NCI-H2107 treated with DMSO at 0.1 percent for 48 hours (cell line): ENCODE results near the gene PRKAR1A.
"Not testable (repeated sequence)": the region's sequence is repeated elsewhere in the genome, so short reads cannot be mapped to it uniquely, and the experiment has no call there.

Experiments used
- DNase-seq: peaks from one replicate; lab custom pipeline; 2025; ENCODE audit not compliant: unreplicated experiment; lab: John Stamatoyannopoulos, UW

Gene PRKAR1A

GRCh38 chr17:68578236-68578635, 66.0 kb downstream of the PRKAR1A start:
- no peak for DNase-seq

DNA sequence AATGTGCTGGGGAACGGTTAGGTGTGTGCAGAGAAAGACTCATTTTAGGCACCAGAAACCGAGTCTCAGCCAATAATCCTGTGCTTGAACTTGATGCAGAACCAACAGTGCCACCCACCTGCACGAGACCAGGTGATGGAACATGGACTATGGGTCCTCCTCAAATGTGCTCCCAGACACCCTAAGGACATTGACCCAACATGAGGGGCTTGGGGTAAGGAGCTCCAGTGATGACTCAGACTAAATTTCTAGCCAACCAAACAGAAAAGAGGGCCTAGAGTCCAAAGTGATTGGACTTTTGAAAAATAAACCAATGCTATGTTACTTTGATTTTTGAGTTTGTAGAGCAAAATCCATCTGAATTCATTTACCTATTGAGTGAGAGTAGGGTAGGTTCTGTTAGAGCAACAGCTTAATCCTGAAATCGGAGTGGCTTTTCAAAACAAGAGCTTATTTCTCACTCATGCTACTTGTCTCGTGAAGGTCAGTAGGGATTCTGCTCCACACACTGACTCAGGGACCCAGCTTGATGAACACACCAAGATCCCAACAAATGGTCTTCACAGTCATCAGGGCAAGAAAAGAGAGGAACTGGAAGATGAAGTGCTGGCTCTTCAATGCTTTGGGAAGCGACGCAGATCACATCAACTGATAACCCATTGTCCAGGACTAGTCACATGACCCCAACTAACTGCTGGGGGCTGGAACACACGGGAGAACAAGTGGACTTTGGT, 67.1 kb downstream of the PRKAR1A start:
- no peak for DNase-seq

- DNase-seq: no peak
Observed at GRCh38 chr17:68580236-68580770, 68.1 kb downstream of the PRKAR1A start.

DNA sequence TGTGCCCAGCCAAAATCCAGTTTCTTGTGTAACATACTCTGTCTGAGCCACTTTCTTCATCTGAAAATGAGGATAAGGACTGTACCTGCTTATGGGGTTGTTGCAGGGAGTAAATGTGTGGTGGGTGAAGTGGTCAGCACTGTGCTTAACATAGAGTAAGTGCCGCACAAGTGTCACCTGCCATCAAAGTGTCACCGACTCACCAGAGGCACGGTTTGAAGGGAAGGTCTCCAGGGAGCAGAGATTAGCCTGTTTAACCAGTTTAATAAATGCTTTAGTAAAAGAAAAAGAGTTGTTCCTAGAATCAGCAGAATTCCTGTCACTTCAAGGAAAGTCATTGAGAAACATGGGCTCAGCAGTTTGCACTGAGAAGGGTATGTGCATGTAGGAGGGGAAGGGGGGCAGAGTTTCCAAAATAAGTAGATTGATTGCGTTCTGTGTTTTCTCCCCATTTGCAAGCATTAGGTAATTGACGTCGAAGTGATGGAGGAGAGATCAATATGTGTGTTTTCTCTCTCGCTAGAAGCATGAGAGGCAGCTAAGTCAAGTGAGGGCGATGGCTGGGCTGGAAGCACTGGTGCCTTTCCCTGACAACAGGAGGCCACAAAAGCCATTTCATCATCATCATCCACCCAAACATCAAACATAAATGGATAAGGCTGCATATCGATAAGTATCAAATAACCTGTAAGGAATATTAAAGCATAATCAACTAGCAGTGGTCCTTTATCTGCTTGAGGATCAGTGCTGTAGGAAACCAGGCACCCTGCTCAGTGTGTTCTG, 69.8 kb downstream of the PRKAR1A start:
- DNase-seq: no peak

- not testable (repeated sequence) for DNase-seq
Observed at GRCh38 chr17:68582867-68583266, 70.6 kb downstream of the PRKAR1A start.

DNA sequence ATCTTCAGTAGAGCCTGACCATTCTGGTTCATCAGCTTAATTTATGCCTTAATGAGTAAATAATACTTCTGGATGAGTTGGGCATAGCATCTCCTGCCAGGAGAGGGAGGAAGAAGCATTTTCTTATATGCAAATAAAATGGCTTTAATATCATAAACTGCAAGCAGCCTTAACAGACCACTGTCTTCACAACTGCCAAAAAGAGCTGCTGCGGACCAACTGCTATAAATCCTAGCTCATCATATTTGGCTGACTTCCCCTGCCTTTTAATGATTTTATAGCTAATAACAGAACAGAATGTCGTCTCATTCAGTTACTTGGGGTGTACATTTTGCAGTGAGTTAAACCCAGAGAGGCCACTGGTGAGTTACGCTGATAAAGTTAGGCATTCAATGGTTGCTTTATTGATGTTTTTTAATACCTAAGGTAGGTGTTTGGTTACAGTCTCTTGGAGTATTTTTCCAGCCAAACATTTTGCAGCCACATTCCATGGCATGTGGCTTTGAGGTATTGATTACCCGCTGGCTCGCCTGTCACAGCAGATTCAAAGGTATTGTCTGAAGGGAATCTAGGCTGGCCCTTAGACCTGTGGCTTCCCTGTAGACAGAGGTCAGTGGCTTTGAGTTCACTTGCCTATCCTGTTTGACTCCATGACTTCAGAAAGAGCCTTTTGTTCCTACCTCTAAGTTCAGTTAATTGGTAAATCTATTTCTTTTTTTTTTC, 72.5 kb downstream of the PRKAR1A start:
- DNase-seq: no peak

- no peak for DNase-seq
Observed at GRCh38 chr17:68585643-68586042, 73.4 kb downstream of the PRKAR1A start.

GRCh38 chr17:68587026-68587425, 74.8 kb downstream of the PRKAR1A start:
- DNase-seq: no peak

DNA sequence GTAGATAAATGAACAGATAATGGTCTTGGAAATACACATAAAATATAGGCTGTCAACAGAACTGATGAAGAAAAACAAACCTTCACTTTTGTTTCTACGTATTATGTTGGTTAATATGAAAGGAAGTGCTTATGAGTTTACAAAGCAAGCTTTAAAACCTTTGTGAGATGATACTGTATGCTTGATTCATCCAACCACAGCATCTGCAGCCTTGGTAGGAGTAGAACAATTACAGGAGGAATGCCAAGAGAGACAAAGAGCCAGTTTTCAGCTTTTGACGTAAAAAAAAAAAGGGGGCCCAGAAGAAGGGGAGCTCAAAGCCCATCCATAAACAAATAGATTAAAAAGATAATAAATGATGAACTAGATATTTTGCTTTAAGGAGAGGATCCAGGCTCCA, 75.6 kb downstream of the PRKAR1A start:
- DNase-seq: no peak

DNA sequence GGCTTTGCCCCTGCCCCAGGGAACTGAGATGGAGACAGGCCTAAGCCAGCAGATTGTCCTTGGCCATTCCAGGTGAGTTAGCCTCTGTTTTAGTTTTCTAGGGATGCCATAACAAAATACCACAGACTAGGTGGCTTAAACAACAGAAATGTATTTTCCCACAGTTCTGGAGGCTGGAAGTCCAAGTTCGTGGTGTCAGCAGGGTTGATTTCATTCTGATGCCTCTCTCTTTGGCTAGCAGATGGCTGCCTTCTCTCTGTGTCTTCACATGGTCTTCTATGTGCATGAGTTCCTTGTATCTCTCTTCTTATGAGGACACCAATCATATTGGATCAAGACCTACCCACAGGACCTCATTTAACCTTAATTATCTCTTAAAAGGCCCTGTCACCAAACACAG, 76.1 kb downstream of the PRKAR1A start:
- DNase-seq: no peak

DNA sequence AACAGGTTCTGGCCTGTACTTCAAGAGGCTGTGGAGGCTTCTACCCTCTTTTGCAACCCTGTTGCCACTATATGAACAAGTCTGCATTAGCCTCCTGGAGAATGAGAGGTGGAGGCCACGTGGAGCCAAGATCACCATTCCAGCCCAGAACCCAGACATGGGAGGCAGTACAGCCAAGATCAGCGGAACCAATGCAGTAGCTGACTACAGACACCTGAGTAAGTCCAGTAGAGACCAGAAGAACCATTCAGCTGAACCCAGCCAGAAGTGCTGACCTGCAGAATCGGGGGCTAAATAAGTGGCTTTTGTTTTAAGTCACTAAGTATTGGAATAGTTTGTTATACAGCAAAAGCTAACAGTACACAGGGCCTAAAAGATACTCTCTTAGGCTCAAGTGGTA, 76.9 kb downstream of the PRKAR1A start:
- no peak for DNase-seq

GRCh38 chr17:68591583-68591982, 79.4 kb downstream of the PRKAR1A start:
- no peak for DNase-seq

GRCh38 chr17:68592009-68592408, 79.8 kb downstream of the PRKAR1A start:
- DNase-seq: no peak

GRCh38 chr17:68592682-68593641, 80.7 kb downstream of the PRKAR1A start:
- peak; percentile 72 for DNase-seq

- DNase-seq: no peak
Observed at GRCh38 chr17:68594552-68594951, 82.3 kb downstream of the PRKAR1A start.

GRCh38 chr17:68595496-68595895, 83.3 kb downstream of the PRKAR1A start:
- DNase-seq: no peak

- no peak for DNase-seq
Observed at GRCh38 chr17:68595986-68596385, 83.8 kb downstream of the PRKAR1A start.

DNA sequence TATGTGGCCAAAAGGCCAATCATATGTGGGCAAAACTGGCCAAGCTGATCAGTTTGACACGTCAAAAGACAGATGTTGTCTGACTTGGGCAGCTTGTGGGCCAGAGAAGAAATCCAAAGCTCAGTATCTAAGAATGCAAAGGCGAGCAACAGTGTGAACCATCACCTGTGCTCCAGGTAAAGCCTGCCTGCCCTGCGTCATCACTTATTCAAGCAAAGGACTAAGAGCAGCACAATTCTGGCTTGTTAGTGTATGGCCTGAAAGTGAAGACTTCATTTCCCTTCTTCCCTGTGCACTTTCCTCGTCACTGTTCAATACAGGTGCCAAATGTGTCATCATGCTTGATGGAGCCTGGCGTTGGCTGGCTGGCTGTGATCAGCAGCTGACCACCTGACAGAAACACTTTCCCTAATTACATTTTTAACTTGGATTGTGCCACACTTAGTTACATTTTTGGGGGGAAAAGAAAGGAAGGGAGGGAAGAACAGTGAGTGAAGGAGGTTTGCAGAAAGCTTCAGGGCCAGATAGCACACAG, 84.2 kb downstream of the PRKAR1A start:
- DNase-seq: no peak

DNA sequence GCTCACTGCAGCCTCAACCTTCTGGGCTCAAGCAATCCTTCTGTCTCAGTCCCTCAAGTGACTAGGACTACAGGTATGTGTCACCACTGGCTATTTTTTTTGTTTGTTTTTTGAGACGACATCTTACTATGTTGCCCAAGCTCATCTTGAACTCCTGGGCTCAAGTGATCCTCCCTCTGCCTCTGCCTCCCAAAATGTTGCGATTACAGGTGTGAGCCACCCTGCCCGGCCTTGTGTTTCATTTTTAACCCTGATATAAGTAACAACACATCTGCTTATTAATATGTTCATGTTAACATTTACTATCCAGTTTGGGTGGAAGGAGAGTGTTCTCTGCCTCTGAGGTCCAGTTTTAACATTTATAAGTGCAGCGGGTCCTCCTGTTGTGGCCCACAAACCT, 85.8 kb downstream of the PRKAR1A start:
- no peak for DNase-seq

DNA sequence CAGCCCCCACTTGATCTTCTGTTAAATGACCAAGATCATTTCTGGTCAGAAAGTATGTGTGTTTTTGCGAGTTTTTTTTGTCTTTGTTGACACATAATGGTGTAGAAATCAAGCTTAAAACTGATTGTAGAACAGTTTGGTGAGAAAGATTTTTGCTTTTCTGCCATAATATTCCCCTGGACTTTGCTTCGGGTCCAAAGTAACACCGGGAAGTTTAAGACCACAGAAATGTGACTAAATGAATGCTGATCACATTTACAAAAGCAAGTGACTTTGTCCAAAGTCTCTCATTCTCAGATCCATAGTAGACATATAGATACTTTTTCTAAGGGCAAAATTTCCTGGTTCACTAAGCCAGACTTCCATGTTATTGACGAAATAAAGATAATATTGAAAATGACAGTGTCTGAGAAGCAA, 86.3 kb downstream of the PRKAR1A start:
- no peak for DNase-seq
